HCT116 (cell line): Measurements from ENCODE around the gene GCK. TPM values are rescaled to one million over a fixed set of nuclear protein-coding genes. Genes with fewer than 3 reads are reported as not detected.
"Not testable (repeated sequence)": the region's sequence is repeated elsewhere in the genome, so short reads cannot be mapped to it uniquely, and the experiment has no call there.

ENCODE experiments used
- ATAC-seq: fragments of 200-7000 bp; cut with Tn5 transposase; 2 replicates; pipeline ENCODE4 v1.9.1; 2020; ENCODE audit warnings: mild to moderate bottlenecking, moderate library complexity
- BruUV-seq: library from RNA; stranded (reverse); fragments of 400-500 nt; replicated peaks from 2 replicates; lab custom pipeline; 2021; lab: Mats Ljungman, UMichigan
- CTCF ChIA-PET: fragments of 300-600 bp; sonication (Branson Sonifier 250); formaldehyde crosslinking; loops from one replicate; lab custom pipeline; 2021; ENCODE audit warnings: antibody characterized with exemption; lab: Charles Lee
- POLR2A ChIA-PET: fragments of 300-600, 350-600 bp; sonication (Branson Sonifier 250); formaldehyde crosslinking; loops from one replicate; lab custom pipeline; 2021; ENCODE audit warnings: antibody characterized with exemption; lab: Charles Lee
- RAD21 ChIA-PET, 2 experiments: fragments of 300-600 bp; sonication (Branson Sonifier 250); formaldehyde crosslinking; loops; one replicate each; lab custom pipeline; 2023; ENCODE audit warnings: low total read pairs in 2 of 2; ENCODE audit not compliant: uncharacterized antibody in 2 of 2, unreplicated experiment in 2 of 2, low non-redundant PET in 1 of 2; lab: Charles Lee
- DNase-seq: peaks from one replicate; pipeline ENCODE4 v3.0.0-alpha.2; 2010; ENCODE audit warnings: low read depth, low spot score
- H2AFZ ChIP-seq: fragments of 200-600 bp; shearing (Covaris generic), sonication (generic); 2 replicates; pipeline ENCODE4 v1.6.1; 2017; ENCODE audit warnings: low read depth, mixed run types, mixed read lengths, antibody characterized with exemption, low read length; ENCODE audit not compliant: poor library complexity, severe bottlenecking
- H3K27ac ChIP-seq: 2 replicates; pipeline ENCODE4 v1.5.1; 2012; ENCODE audit warnings: low read depth, low read length
- H3K27me3 ChIP-seq: fragments of 200-600 bp; sonication (generic); 2 replicates; pipeline ENCODE4 v1.6.1; 2016; ENCODE audit warnings: mixed run types, low read length, mixed read lengths; ENCODE audit not compliant: insufficient read depth
- H3K36me3 ChIP-seq, 2 experiments: fragments of 200-500 bp in 1 of 2; fragments of 200-600 bp in 1 of 2; sonication (Bioruptor generic) in 1 of 2; sonication (generic) in 1 of 2; 2 replicates each; pipeline versions ENCODE4 v1.5.1 to v1.6.1; 2014 to 2016; ENCODE audit warnings: low read length in 2 of 2, inconsistent platforms in 1 of 2, mixed read lengths in 1 of 2, mixed run types in 1 of 2; ENCODE audit not compliant: insufficient read depth in 2 of 2, control insufficient read depth in 1 of 2
- H3K4me1 ChIP-seq, 2 experiments: fragments of 200-600 bp in 1 of 2; sonication (generic) in 1 of 2; 2 replicates each; pipeline versions ENCODE4 v1.5.1 to v1.6.1; 2012 to 2017; ENCODE audit warnings: low read length in 2 of 2, inconsistent platforms in 1 of 2, mild to moderate bottlenecking in 1 of 2, mixed read lengths in 1 of 2, mixed run types in 1 of 2, moderate library complexity in 1 of 2; ENCODE audit not compliant: insufficient read depth in 2 of 2, control insufficient read depth in 1 of 2
- H3K4me2 ChIP-seq: fragments of 200-600 bp; sonication (generic); 2 replicates; pipeline ENCODE4 v1.6.1; 2017; ENCODE audit warnings: mixed run types, low read length, mixed read lengths
- H3K4me3 ChIP-seq, 2 experiments: fragments of 200-600 bp in 1 of 2; sonication (generic) in 1 of 2; replicated peaks in 1 of 2; 2 replicates each; pipeline ENCODE4 v1.5.1; 2011 to 2016; ENCODE audit warnings: low read length in 2 of 2, control low read depth in 1 of 2, low read depth in 1 of 2, mild to moderate bottlenecking in 1 of 2, mixed read lengths in 1 of 2, mixed run types in 1 of 2
- H3K79me2 ChIP-seq: fragments of 200-600 bp; sonication (generic); 2 replicates; pipeline ENCODE4 v1.6.1; 2017; ENCODE audit warnings: mild to moderate bottlenecking, mixed run types, low read length, moderate library complexity, mixed read lengths; ENCODE audit not compliant: insufficient read depth
- H3K9ac ChIP-seq: fragments of 200-600 bp; sonication (generic); 2 replicates; pipeline ENCODE4 v1.6.1; 2016; ENCODE audit warnings: low read length, mixed read lengths
- H3K9me2 ChIP-seq: fragments of 200-600 bp; sonication (generic), shearing (Covaris generic); 2 replicates; pipeline ENCODE4 v1.6.1; 2017; ENCODE audit warnings: mixed run types, mild to moderate bottlenecking, moderate library complexity; ENCODE audit not compliant: insufficient read depth
- H3K9me3 ChIP-seq, 2 experiments: fragments of 200-500 bp in 1 of 2; fragments of 200-600 bp in 1 of 2; sonication (Bioruptor generic) in 1 of 2; sonication (generic) in 1 of 2; 2 replicates each; pipeline ENCODE4 v1.6.1; 2014 to 2017; ENCODE audit warnings: low read length in 2 of 2, mixed read lengths in 2 of 2, inconsistent platforms in 1 of 2, low read depth in 1 of 2, mild to moderate bottlenecking in 1 of 2, mixed run types in 1 of 2, moderate library complexity in 1 of 2; ENCODE audit not compliant: control insufficient read depth in 1 of 2, insufficient read depth in 1 of 2
- H4K20me1 ChIP-seq: fragments of 200-600 bp; sonication (generic), shearing (Covaris generic); 2 replicates; pipeline ENCODE4 v1.6.1; 2017; ENCODE audit warnings: mixed run types, mild to moderate bottlenecking, moderate library complexity; ENCODE audit not compliant: insufficient read depth
- CBX3 ChIP-seq: IDR thresholded peaks from 2 replicates; pipeline ENCODE4 v1.6.1; 2012; ENCODE audit warnings: low read depth
- POLR2A ChIP-seq: IDR thresholded peaks from 2 replicates; pipeline ENCODE4 v1.7.0; 2011; ENCODE audit warnings: borderline replicate concordance; ENCODE audit not compliant: insufficient read depth, insufficient read length; ENCODE audit errors: extremely low read depth
- POLR2AphosphoS5 ChIP-seq: IDR thresholded peaks from 2 replicates; pipeline ENCODE4 v1.6.1; 2011; ENCODE audit warnings: mild to moderate bottlenecking, low read depth, low read length, moderate library complexity
- SIN3A ChIP-seq: IDR thresholded peaks from 2 replicates; pipeline ENCODE4 v1.6.1; 2012; ENCODE audit warnings: low read depth
- SP1 ChIP-seq: IDR thresholded peaks from 2 replicates; pipeline ENCODE4 v1.6.1; 2012; ENCODE audit warnings: low read depth
- YY1 ChIP-seq: IDR thresholded peaks from 2 replicates; pipeline ENCODE4 v1.6.1; 2011; ENCODE audit warnings: low read length, low read depth, moderate library complexity, mild to moderate bottlenecking; ENCODE audit not compliant: insufficient replicate concordance; ENCODE audit errors: extremely low read depth
- intact Hi-C: fragments of 100-400 bp; cut with micrococcal nuclease; formaldehyde crosslinking; loops from 2 replicates; pipeline ENCODE4 v1.10.0; 2022
- total RNA-seq: library from RNA; stranded (reverse); gene quantifications from one replicate; pipeline ENCODE4 v1.2.1, GENCODE V29; 2021; ENCODE audit not compliant: unreplicated experiment
- TF ChIP-seq, protein P1 (sequence below): IDR thresholded peaks from 2 replicates; pipeline ENCODE4 v1.6.1; 2012
- TF ChIP-seq, protein P2 (sequence below): IDR thresholded peaks from 2 replicates; pipeline ENCODE4 v1.6.1; 2011; ENCODE audit warnings: mild to moderate bottlenecking, low read length, moderate library complexity; ENCODE audit not compliant: insufficient replicate concordance; ENCODE audit errors: extremely low read depth

GCK gene
- total RNA-seq, 1 experiment from 2014 or later: 0.34 TPM

DNA sequence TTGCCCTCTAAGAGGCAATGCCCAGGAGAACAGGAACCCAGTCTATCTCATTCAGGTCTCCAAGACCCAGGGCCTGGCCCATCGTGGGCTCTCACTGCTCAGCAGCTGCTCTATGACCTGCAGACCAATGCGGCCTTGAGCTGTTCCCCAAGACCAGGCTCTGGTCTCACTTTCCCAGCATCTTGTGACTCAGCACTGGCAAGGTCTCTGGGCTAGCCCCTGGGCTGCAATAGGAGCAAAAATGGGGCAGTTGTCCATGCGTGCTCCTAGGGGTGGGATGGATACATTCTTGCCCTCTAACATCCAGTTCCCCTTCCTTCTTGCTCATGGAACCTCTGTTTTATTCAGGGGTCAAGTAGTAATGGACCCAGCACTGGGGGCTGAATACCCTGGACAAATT, 13.5 kb downstream of the GCK start:
- no peak overlapping the region for H3K27ac ChIP-seq
- no peaks in the 10 kb centered on the region for H4K20me1 ChIP-seq
- H3K79me2 ChIP-seq: no peaks in the 10 kb centered on the region
- ChIA-PET RAD21 (no interaction called here), POLR2A (no interaction called here), CTCF (no interaction called here)
- H3K4me2 ChIP-seq: no peak overlapping the region
- no peaks in the 10 kb centered on the region for H3K9me2 ChIP-seq
- BruUV-seq: no TSS peak
- no peak overlapping the region for H2AFZ ChIP-seq
- no peak for TF ChIP-seq SP1
- no peak for TF ChIP-seq POLR2AphosphoS5
- TF ChIP-seq POLR2A: no peak
- no peak for TF ChIP-seq SIN3A
- TF ChIP-seq, protein P1, sequence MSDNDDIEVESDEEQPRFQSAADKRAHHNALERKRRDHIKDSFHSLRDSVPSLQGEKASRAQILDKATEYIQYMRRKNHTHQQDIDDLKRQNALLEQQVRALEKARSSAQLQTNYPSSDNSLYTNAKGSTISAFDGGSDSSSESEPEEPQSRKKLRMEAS: no peak
- TF ChIP-seq, protein P2, sequence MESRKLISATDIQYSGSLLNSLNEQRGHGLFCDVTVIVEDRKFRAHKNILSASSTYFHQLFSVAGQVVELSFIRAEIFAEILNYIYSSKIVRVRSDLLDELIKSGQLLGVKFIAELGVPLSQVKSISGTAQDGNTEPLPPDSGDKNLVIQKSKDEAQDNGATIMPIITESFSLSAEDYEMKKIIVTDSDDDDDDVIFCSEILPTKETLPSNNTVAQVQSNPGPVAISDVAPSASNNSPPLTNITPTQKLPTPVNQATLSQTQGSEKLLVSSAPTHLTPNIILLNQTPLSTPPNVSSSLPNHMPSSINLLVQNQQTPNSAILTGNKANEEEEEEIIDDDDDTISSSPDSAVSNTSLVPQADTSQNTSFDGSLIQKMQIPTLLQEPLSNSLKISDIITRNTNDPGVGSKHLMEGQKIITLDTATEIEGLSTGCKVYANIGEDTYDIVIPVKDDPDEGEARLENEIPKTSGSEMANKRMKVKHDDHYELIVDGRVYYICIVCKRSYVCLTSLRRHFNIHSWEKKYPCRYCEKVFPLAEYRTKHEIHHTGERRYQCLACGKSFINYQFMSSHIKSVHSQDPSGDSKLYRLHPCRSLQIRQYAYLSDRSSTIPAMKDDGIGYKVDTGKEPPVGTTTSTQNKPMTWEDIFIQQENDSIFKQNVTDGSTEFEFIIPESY: no peak
- no peak for TF ChIP-seq CBX3
- TF ChIP-seq YY1: no peak
- DNase-seq (no peak), ATAC-seq (no peak)
- H3K9me3 ChIP-seq: no peaks in the 10 kb centered on the region
- no peaks in the 10 kb centered on the region for H3K36me3 ChIP-seq
- intact Hi-C loops: no loop called here
- H3K9ac ChIP-seq: no peak overlapping the region
- 0 out of 2 replicates have a peak, but pooled peaks cover 5% of the 10 kb centered on the region for H3K27me3 ChIP-seq
- H3K4me1 ChIP-seq: peaks cover 10 to 11% of the 10 kb centered on the region in 2 experiments
- no peak overlapping the region for H3K4me3 ChIP-seq

DNA sequence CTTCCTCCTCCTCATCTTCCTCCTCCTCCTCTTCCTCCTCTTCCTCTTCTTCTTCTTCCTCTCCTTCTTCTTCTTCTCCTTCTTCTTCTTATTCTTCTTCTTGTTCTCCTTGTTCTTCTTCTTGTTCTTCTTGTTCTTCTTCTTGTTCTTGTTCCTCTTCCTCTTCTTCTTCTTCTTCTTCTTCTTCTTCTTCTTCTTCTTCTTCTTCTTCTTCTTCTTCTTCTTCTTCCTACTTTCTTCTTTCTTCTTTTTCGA, 14.6 kb downstream of the GCK start:
- H2AFZ ChIP-seq, H3K27me3 ChIP-seq, H3K9ac ChIP-seq, H3K9me3 ChIP-seq, H3K36me3 ChIP-seq, BruUV-seq, H3K79me2 ChIP-seq, RAD21 ChIA-PET, DNase-seq, H3K9me2 ChIP-seq, ATAC-seq, H4K20me1 ChIP-seq, POLR2A ChIA-PET, H3K4me3 ChIP-seq, intact Hi-C loops, CTCF ChIA-PET, H3K27ac ChIP-seq, H3K4me2 ChIP-seq: not testable (repeated sequence)
- H3K4me1 ChIP-seq: peaks cover 10 to 11% of the 10 kb centered on the region in 2 experiments
